NCI-H2107 treated with DMSO at 0.1 percent for 48 hours (cell line): ENCODE data around the gene PKD1.
"Not testable (repeated sequence)": the region's sequence is repeated elsewhere in the genome, so short reads cannot be mapped to it uniquely, and the experiment has no call there.

Source experiments
- DNase-seq: peaks from one replicate; lab custom pipeline; 2025; ENCODE audit not compliant: unreplicated experiment; lab: John Stamatoyannopoulos, UW

Gene PKD1

DNA sequence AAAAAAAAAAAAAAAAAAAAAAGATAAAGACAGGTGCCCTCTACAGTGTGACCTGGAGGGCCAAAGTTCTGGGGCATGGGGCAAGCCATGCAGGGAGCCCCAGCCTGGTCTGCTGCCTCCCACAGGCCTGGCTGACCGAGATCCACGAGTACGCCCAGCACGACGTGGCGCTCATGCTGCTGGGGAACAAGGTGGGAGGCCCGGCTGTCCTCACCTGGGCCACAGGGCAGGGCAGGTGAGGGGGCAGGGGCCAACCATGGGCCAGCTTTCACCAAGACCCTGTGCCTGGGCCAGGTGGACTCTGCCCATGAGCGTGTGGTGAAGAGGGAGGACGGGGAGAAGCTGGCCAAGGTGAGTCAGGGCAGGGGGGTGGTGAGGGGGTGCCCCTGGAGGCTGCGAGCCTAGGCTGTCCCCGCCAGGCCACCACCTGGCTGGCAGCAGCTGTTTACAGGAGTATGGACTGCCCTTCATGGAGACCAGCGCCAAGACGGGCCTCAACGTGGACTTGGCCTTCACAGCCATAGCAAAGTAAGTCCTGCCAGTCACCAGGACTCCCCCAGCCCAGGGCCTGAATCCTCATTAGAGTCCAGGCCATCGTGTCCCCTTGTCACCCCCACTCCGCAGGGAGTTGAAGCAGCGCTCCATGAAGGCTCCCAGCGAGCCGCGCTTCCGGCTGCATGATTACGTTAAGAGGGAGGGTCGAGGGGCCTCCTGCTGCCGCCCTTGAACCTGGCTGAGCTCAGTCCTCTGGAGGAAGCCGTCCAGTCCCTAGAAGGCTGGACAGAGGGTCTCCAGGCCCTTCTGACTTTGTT, 17.2 kb upstream of the PKD1 start:
- no peak for DNase-seq

- DNase-seq = no peak
Observed at GRCh38 chr16:2151188-2152091, 15.7 kb upstream of the PKD1 start.

DNA sequence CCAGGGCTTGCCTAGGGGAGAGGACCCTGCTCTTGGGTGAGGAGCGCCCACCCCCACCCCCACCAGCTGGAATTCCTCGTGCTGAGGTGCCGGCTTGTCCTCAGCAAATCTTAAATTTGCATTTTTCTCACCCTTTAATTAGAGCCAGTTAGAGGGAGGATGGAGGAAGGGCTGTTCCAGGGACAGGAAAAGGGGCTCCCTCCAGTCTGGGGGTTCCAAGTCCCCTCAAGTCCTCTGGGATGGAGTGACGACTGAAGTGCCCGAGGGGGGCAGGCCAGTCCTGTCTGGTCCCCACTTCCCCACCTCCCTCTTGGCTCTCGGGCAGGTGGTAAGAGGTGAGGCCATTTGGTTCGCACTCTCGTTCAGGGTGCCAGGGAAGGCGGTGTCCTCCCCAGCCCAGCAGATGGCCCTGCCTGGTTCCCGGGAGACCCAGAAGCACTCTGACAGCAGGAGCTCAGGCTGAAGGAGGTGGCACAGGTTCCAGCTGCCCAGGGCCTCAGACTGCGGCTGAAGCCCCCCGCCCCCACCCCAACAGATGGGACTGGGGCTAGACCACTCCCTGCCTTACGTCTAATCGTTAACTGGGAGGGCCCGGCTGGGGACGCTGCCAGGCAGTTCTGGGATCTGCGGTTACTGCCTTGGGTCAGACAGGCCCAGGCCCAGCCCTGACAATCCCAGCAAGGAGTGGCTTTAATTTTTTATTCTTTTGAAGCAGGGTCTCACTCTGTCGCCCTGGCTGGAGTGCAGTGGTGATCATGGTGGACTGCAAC, 14.9 kb upstream of the PKD1 start:
- DNase-seq = peak; percentile 59

- DNase-seq = no peak
Observed at GRCh38 chr16:2149630-2150417, 14.1 kb upstream of the PKD1 start.

GRCh38 chr16:2148714-2149629, 13.3 kb upstream of the PKD1 start:
- DNase-seq = no peak

GRCh38 chr16:2147981-2148671, 12.4 kb upstream of the PKD1 start, which contains the start of gene RAB26:
RAB26 (plus strand) TSS chr16:2148625; CDS start chr16:2148784, 159 bp downstream.
- DNase-seq = peak; percentile 77

- no peak for DNase-seq
Observed at GRCh38 chr16:2147378-2147777, 11.7 kb upstream of the PKD1 start.

GRCh38 chr16:2145843-2146242, 10.1 kb upstream of the PKD1 start:
- no peak for DNase-seq

DNA sequence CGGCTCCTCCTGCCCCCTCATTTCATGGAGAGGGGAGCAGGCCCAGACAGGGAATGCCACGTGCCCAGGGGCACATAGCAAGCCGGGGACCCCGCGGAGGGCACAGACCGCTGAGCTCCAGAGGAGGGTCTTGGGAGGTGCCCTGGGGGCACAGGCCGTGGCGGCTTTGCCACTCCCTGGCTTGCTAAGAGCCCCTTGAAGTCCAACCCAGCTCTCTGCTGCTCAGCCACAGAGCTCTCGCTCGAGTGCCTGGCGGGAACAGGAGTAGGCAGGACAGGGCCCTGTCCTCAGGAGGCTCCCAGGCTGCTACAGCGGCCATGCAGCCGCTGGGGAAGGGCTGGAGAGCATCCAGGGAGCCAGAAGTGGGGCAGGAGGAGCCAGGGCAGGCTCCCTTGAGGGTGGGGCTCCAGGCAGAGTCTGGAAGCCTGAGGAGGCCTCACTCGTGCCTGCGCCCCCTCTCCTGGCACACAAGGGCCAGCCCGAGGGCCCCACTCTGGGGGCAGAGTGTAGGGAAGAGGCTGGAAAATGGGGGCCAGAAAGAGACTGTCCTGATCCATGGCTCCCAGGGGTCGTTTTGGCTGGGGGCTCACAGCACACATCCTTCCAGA, 8.3 kb upstream of the PKD1 start:
- DNase-seq = no peak

- DNase-seq = no peak
Observed at GRCh38 chr16:2142942-2143877, 7.5 kb upstream of the PKD1 start.

- not testable (repeated sequence) for DNase-seq
Observed at GRCh38 chr16:2135071-2135470, 627 bp downstream of the PKD1 start.

DNA sequence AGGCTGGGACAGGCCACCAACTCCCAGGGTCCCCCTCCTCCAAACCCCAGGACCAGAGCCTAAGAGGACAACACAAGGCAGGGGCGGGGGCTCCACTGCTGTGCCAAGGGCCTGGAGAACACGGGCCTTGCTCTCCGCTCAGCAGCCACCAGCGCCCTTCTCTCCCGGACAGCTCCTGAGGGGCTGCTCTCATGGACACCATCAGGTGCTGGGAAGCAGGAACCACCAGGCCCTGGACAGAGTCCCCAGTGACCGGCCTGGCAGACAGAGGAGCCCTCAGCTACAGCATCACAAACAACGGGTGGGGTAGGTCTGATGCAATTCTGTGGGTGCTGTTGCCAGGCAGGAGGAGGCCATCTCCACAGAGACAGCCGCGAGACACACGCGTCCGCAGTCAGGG, 1.9 kb downstream of the PKD1 start:
- not testable (repeated sequence) for DNase-seq

DNA sequence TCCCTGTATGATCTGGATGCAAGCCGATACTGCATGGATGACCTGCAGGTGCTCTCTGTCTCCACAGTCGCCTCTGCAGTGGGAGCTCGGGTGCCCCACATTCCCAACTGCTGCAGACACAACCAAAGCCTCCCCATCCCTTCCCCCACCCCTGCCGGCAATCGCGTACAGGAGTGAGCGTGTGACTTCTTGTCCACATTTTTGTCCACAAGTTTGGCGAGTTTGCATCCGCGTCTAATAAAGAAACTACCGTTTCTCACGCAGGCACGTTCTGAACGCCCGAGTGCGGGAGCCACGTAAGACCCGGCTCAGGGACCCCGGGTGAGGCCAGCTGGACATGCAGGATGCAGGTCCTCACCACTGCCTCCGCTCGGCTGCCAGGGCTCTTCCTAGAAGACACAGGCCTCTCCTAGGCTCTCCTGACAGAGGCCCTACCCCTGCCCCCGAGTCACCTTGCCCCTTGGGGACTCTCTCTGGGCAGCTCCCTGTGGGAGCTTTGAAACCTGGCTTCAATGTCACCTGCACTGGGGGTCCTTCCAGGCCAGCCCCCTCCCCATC, 5.7 kb downstream of the PKD1 start:
- DNase-seq = not testable (repeated sequence)

DNA sequence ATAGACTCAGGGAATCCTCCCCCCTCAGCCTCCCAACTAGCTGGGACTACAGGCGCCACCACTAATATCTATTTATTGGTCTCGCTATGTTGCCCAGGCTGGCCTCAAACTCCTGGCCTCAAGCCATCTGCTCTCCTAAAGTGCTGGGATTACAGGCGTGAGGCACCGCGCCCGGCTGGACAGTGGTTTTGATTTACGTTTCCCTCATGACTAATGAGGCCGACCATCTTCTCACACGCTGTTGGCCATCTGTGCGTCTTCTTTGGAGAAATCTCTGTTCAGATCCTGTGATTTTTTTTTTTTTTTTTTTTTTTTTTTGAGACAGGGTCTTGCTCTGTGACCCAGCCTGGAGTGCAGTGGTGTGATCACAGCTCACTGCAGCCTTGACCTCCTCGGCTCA, 6.4 kb downstream of the PKD1 start:
- not testable (repeated sequence) for DNase-seq

GRCh38 chr16:2127630-2128280, 7.9 kb downstream of the PKD1 start:
- DNase-seq = peak; percentile 23

GRCh38 chr16:2126928-2127556, 8.7 kb downstream of the PKD1 start:
- DNase-seq = not testable (repeated sequence)
